SK-N-SH (cell line): Measurements from ENCODE around the gene DENND1A. TPM values are rescaled to one million over a fixed set of nuclear protein-coding genes. Genes with fewer than 3 reads are reported as not detected.

ENCODE experiments used
- CTCF ChIA-PET: fragments of 300-600, 350-600 bp; formaldehyde crosslinking; extraction: SDS; loops from one replicate; lab custom pipeline; 2021; lab: Yijun Ruan, JAX
- POLR2A ChIA-PET: fragments of 350-600 bp; sonication (Branson Sonifier 250); formaldehyde crosslinking; extraction: SDS; loops from one replicate; lab custom pipeline; 2020; ENCODE audit warnings: antibody characterized with exemption, inconsistent platforms; lab: Yijun Ruan, JAX
- DNase-seq: peaks from one replicate; pipeline ENCODE4 v3.0.0; 2012
- H2AFZ ChIP-seq: fragments of 200-600 bp; sonication (generic); 2 replicates; pipeline ENCODE4 v1.8.1; 2016; ENCODE audit warnings: antibody characterized with exemption, mild to moderate bottlenecking, low read depth
- H3F3A ChIP-seq: fragments of 200-600 bp; sonication (generic); replicated peaks from 2 replicates; pipeline ENCODE3; 2016; ENCODE audit warnings: antibody characterized with exemption, mild to moderate bottlenecking; ENCODE audit not compliant: insufficient read depth
- H3K27ac ChIP-seq, 2 experiments: fragments of 200-500 bp in 1 of 2; fragments of 200-600 bp in 1 of 2; sonication (Bioruptor generic) in 1 of 2; sonication (generic), shearing (Covaris generic) in 1 of 2; 2 replicates each; pipeline versions ENCODE4 v1.5.1 to v1.6.1; 2014 to 2016; ENCODE audit warnings: low read depth in 2 of 2, inconsistent platforms in 1 of 2, low read length in 1 of 2, mild to moderate bottlenecking in 1 of 2, mixed read lengths in 1 of 2
- H3K27me3 ChIP-seq: fragments of 200-600 bp; sonication (generic), shearing (Covaris generic); 2 replicates; pipeline ENCODE4 v1.6.1; 2016; ENCODE audit warnings: mixed run types; ENCODE audit not compliant: insufficient read depth
- H3K36me3 ChIP-seq, 2 experiments: fragments of 200-500 bp in 1 of 2; fragments of 200-600 bp in 1 of 2; sonication (Bioruptor generic) in 1 of 2; sonication (generic) in 1 of 2; replicated peaks in 1 of 2; 2 replicates each; pipeline versions ENCODE3 to v1.5.1; 2014 to 2016; ENCODE audit warnings: low read length in 1 of 2, mild to moderate bottlenecking in 1 of 2; ENCODE audit not compliant: insufficient read depth in 2 of 2, control insufficient read depth in 1 of 2
- H3K4me1 ChIP-seq, 2 experiments: fragments of 200-500 bp in 1 of 2; fragments of 200-600 bp in 1 of 2; sonication (Bioruptor generic) in 1 of 2; sonication (generic), shearing (Covaris generic) in 1 of 2; 2 replicates each; pipeline versions ENCODE4 v1.5.1 to v1.6.1; 2014 to 2016; ENCODE audit warnings: low read depth in 1 of 2, low read length in 1 of 2, mixed run types in 1 of 2; ENCODE audit not compliant: insufficient read depth in 2 of 2, control insufficient read depth in 1 of 2
- H3K4me2 ChIP-seq: fragments of 200-600 bp; sonication (generic), shearing (Covaris generic); 2 replicates; pipeline ENCODE4 v1.6.1; 2017; ENCODE audit warnings: mixed run types
- H3K4me3 ChIP-seq, 2 experiments: fragments of 200-500 bp in 1 of 2; fragments of 200-600 bp in 1 of 2; sonication (Bioruptor generic) in 1 of 2; sonication (generic), shearing (Covaris generic) in 1 of 2; 2 replicates each; pipeline versions ENCODE4 v1.5.1 to v1.8.1; 2014 to 2016; ENCODE audit warnings: low read depth in 2 of 2, inconsistent platforms in 1 of 2, low read length in 1 of 2, mild to moderate bottlenecking in 1 of 2, mixed read lengths in 1 of 2, moderate library complexity in 1 of 2
- H3K79me2 ChIP-seq: fragments of 200-600 bp; sonication (generic); 2 replicates; pipeline ENCODE4 v1.8.1; 2017; ENCODE audit warnings: mild to moderate bottlenecking; ENCODE audit not compliant: insufficient read depth
- H3K9ac ChIP-seq: fragments of 200-600 bp; sonication (generic); 2 replicates; pipeline ENCODE4 v1.6.1; 2017; ENCODE audit warnings: mixed run types
- H3K9me2 ChIP-seq: fragments of 200-600 bp; sonication (generic); 2 replicates; pipeline ENCODE4 v1.6.1; 2017; ENCODE audit warnings: mixed run types
- H3K9me3 ChIP-seq: fragments of 200-600 bp; sonication (generic); 2 replicates; pipeline ENCODE4 v1.6.1; 2017; ENCODE audit warnings: mixed run types, mild to moderate bottlenecking, moderate library complexity
- H4K20me1 ChIP-seq: fragments of 200-600 bp; sonication (generic); 2 replicates; pipeline ENCODE4 v1.6.1; 2017; ENCODE audit warnings: mild to moderate bottlenecking, mixed run types; ENCODE audit not compliant: insufficient read depth
- CTCF ChIP-seq: fragments of 200-600 bp; sonication (generic); IDR thresholded peaks from 2 replicates; pipeline ENCODE4 v1.6.1; 2017; ENCODE audit warnings: antibody characterized with exemption, mild to moderate bottlenecking, moderate library complexity
- FOSL2 ChIP-seq: IDR thresholded peaks from 2 replicates; pipeline ENCODE4 v1.4.0; 2012; ENCODE audit warnings: low read depth, mild to moderate bottlenecking, moderate library complexity, borderline replicate concordance
- FOXJ3 ChIP-seq: sonication (generic); formaldehyde crosslinking; IDR thresholded peaks from 2 replicates; pipeline ENCODE4 v1.5.1; 2020; ENCODE audit warnings: mild to moderate bottlenecking, missing genetic modification reagents
- IRF3 ChIP-seq: fragments of 150-350 bp; IDR thresholded peaks from 2 replicates; pipeline ENCODE4 v1.6.1; 2016; ENCODE audit warnings: mild to moderate bottlenecking, low read depth, low read length
- MEF2A ChIP-seq: IDR thresholded peaks from 2 replicates; pipeline ENCODE4 v1.4.0; 2012; ENCODE audit warnings: low read depth, borderline replicate concordance
- MXI1 ChIP-seq: IDR thresholded peaks from 2 replicates; pipeline ENCODE4 v1.6.1; 2012; ENCODE audit warnings: mild to moderate bottlenecking, low read depth, low read length, improper control_type of control experiment
- NFIC ChIP-seq: IDR thresholded peaks from 2 replicates; pipeline ENCODE4 v1.4.0; 2012; ENCODE audit warnings: borderline replicate concordance
- RAD21 ChIP-seq: IDR thresholded peaks from 2 replicates; pipeline ENCODE4 v1.6.1; 2012; ENCODE audit warnings: mild to moderate bottlenecking, low read length
- RCOR1 ChIP-seq: fragments of 150-350 bp; IDR thresholded peaks from 2 replicates; pipeline ENCODE4 v1.6.1; 2017; ENCODE audit warnings: antibody characterized with exemption, low read length
- REST ChIP-seq: IDR thresholded peaks from 2 replicates; pipeline ENCODE4 v1.6.1; 2012; ENCODE audit warnings: mild to moderate bottlenecking, low read depth, low read length, moderate library complexity
- RFX5 ChIP-seq: IDR thresholded peaks from 2 replicates; pipeline ENCODE4 v1.6.1; 2012; ENCODE audit warnings: mild to moderate bottlenecking, improper control_type of control experiment, low read length
- RXRA ChIP-seq: IDR thresholded peaks from 2 replicates; pipeline ENCODE4 v1.4.0; 2012; ENCODE audit warnings: low read depth, mild to moderate bottlenecking, borderline replicate concordance
- SIN3A ChIP-seq: IDR thresholded peaks from 2 replicates; pipeline ENCODE4 v1.6.1; 2012; ENCODE audit warnings: low read depth, mild to moderate bottlenecking, low read length, moderate library complexity, borderline replicate concordance
- USF1 ChIP-seq: IDR thresholded peaks from 2 replicates; pipeline ENCODE4 v1.4.0; 2012; ENCODE audit warnings: low read depth, borderline replicate concordance
- YY1 ChIP-seq: IDR thresholded peaks from 2 replicates; pipeline ENCODE4 v1.4.0; 2012; ENCODE audit warnings: low read depth, mild to moderate bottlenecking
- ZBTB33 ChIP-seq: IDR thresholded peaks from 2 replicates; pipeline ENCODE4 v1.4.0; 2012; ENCODE audit warnings: low read depth, borderline replicate concordance
- WGBS: methylation state at CpG from one replicate; pipeline ENCODE4 v1.1.6; 2017; ENCODE audit warnings: low lambda C conversion rate; 5-methylcytosine and 5-hydroxymethylcytosine counted together
- polyA plus RNA-seq, 3 experiments: library from polyadenylated mRNA; depleted of rRNA; stranded (reverse); fragments of >200 nt; gene quantifications; 2 replicates each; pipeline ENCODE4 v1.2.3, GENCODE V29; 2012

Gene DENND1A
- polyA plus RNA-seq, 1 of the 3 experiments (the other 2 are of a cell fraction) = 25.4 TPM

GRCh38 chr9:123390337-123391135 lies 539.4 kb downstream of the DENND1A start:
- 91% methylated on average over 10 of the region's 23 CpGs for WGBS
- no peaks in the 10 kb centered on the region for H3K36me3 ChIP-seq
- peaks cover 0 to 11% of the 10 kb centered on the region in 2 experiments; a peak in 1 of 4 replicates for H3K4me1 ChIP-seq
- H3K27ac ChIP-seq = no peak overlapping the region
- H3K4me3 ChIP-seq = no peak overlapping the region
- H4K20me1 ChIP-seq = no peaks in the 10 kb centered on the region
- no peaks in the 10 kb centered on the region for H3K9me3 ChIP-seq
- CTCF ChIA-PET = interaction anchor here (0.7 to 20.5 kb wide), 4 partner anchors 10 to 38 kb away, joined by 3 to 331 read pairs (median 12); partner anchors contain the start of gene CRB2
- no peak for DNase-seq
- no peak overlapping the region for H3K9ac ChIP-seq
- no peaks in the 10 kb centered on the region for H3K9me2 ChIP-seq
- H3F3A ChIP-seq = no peaks in the 10 kb centered on the region
- TF ChIP-seq IRF3 (no peak), FOSL2 (no peak)
- H3K27me3 ChIP-seq = no peaks in the 10 kb centered on the region
- no peaks in the 10 kb centered on the region for H3K79me2 ChIP-seq
- no peak overlapping the region for H2AFZ ChIP-seq
- POLR2A ChIA-PET = no interaction called here
- H3K4me2 ChIP-seq = no peak overlapping the region

GRCh38 chr9:123389698-123390097 lies 540.2 kb downstream of the DENND1A start:
- Histone ChIP-seq H3K9me3 (no peaks in the 10 kb centered on the region), H3K4me2 (no peak overlapping the region), H3K9ac (no peak overlapping the region), H3K4me1 (peaks cover 0 to 3% of the 10 kb centered on the region in 2 experiments; a peak in 1 of 4 replicates), H3K27me3 (no peaks in the 10 kb centered on the region), H3F3A (no peaks in the 10 kb centered on the region), H3K9me2 (no peaks in the 10 kb centered on the region), H2AFZ (no peak overlapping the region), H3K36me3 (no peaks in the 10 kb centered on the region), H3K27ac (no peak overlapping the region), H3K4me3 (no peak overlapping the region), H3K79me2 (no peaks in the 10 kb centered on the region), H4K20me1 (no peaks in the 10 kb centered on the region)
- ChIA-PET CTCF (interaction anchor here (1.4 to 20.5 kb wide), 4 partner anchors 11 to 37 kb away, joined by 3 to 331 read pairs (median 12); partner anchors contain the start of gene CRB2), POLR2A (no interaction called here)
- WGBS = 94% methylated on average over 7 of the region's 12 CpGs
- DNase-seq = no peak
- TF ChIP-seq REST (no peak), USF1 (no peak), MEF2A (no peak), YY1 (no peak), MXI1 (no peak), RXRA (no peak), SIN3A (no peak), FOSL2 (no peak), RFX5 (no peak), RAD21 (no peak), CTCF (no peak), ZBTB33 (no peak), FOXJ3 (CRISPR knock-in tag) (no peak), RCOR1 (no peak), NFIC (no peak)
